A673 (cell line): Measurements from ENCODE around the gene NTNG1.

Experiments
- CTCF ChIP-seq: fragments of 300-800, 200-600 bp; sonication (generic); conservative IDR thresholded peaks from 2 replicates; pipeline ENCODE4 v1.5.1; 2017; ENCODE audit warnings: low read depth, mild to moderate bottlenecking, antibody characterized with exemption, low read length, moderate library complexity, mixed read lengths
- EZH2 ChIP-seq: fragments of 200-600 bp; sonication (generic); IDR thresholded peaks from 2 replicates; pipeline ENCODE4 v1.6.1; 2017; ENCODE audit warnings: borderline replicate concordance, low read depth, mild to moderate bottlenecking, mixed read lengths, antibody characterized with exemption, low read length; ENCODE audit not compliant: poor library complexity, severe bottlenecking

- no peak for TF ChIP-seq CTCF
- TF ChIP-seq EZH2, result no peak
Measured at GRCh38 chr1:107473065-107473464, 332.2 kb downstream of the NTNG1 start.
